ENCODE measurements around the gene TAGLN2.

TAGLN2 gene

DNA sequence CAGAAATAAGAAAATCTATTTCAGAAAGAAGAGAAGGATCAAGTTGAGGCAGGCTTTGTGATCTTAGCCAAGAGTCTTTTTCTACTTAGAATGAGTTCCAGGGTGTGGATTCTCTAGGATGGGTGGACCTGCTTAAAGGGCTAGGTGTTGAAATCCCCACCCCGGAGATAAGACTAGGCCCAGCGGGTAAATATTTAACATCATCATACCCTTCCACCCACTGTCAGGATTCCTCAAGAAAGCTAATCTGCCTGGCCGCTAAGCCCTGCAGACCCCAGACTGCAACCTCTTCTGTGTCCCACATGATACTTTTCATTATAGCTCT is 14.3 kb upstream of the TAGLN2 start:
- H3K36me3 ChIP-seq (ENCODE audit: control insufficient read depth, insufficient read depth, low read length): no peaks in the 10 kb centered on the region
- H3K4me3 ChIP-seq (replicated peaks; ENCODE audit: low read depth, low read length): no peak overlapping the region
- peaks cover 2% of the 10 kb centered on the region for H3K27me3 ChIP-seq (replicated peaks; ENCODE audit: control insufficient read depth, insufficient read depth, low read length)
- no peak for TF ChIP-seq CTCF (IDR thresholded peaks at IDR 0.05; ENCODE audit: insufficient read depth, low read length, poor library complexity, severe bottlenecking)
- DNase-seq (ENCODE audit: extremely low read depth, insufficient read length): no peak

DNA sequence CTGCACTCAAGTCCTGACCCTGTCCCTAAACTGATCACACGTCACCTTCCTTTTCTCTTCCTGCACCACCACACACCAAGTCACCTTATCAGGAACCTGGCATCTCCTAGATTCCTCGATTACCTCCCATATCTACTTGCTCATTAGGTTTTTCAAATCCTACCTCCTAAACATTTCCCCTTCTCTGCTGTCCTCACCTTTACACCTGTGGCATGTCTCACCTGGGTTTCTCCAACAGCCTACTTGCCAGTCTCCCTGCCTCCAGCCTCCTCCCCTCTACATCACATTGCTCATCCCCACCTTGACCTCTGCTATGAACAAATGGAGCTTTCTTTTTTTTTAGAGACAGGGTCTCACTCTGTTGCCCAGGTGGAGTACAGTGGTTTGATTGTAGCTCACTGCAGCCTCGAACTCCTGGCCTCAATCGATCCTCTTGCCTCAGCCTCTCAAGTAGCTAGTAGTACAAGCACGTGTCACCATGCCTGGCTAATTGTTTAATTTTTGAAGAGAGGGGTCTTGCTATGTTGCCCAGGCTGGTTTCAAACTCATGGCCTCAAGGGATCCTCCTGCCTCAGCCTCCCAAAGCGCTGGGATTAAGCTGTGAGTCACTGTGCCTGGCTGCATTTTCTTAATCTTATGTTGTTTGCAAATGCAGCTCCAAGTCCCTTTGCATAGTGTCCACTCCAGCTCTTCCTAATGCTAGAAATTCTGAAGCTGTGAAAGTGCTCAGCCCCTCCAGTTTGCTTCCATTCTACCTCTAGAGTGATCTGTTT is 13.8 kb upstream of the TAGLN2 start:
- Histone ChIP-seq H3K4me3 (replicated peaks; ENCODE audit: low read depth, low read length) (no peak overlapping the region), H3K27me3 (replicated peaks; ENCODE audit: control insufficient read depth, insufficient read depth, low read length) (no peaks in the 10 kb centered on the region; the same call in none of the 2 replicates), H3K36me3 (ENCODE audit: control insufficient read depth, insufficient read depth, low read length) (no peaks in the 10 kb centered on the region)
- no peak for TF ChIP-seq CTCF (IDR thresholded peaks at IDR 0.05; ENCODE audit: insufficient read depth, low read length, poor library complexity, severe bottlenecking)
- DNase-seq (ENCODE audit: extremely low read depth, insufficient read length): no peak

DNA sequence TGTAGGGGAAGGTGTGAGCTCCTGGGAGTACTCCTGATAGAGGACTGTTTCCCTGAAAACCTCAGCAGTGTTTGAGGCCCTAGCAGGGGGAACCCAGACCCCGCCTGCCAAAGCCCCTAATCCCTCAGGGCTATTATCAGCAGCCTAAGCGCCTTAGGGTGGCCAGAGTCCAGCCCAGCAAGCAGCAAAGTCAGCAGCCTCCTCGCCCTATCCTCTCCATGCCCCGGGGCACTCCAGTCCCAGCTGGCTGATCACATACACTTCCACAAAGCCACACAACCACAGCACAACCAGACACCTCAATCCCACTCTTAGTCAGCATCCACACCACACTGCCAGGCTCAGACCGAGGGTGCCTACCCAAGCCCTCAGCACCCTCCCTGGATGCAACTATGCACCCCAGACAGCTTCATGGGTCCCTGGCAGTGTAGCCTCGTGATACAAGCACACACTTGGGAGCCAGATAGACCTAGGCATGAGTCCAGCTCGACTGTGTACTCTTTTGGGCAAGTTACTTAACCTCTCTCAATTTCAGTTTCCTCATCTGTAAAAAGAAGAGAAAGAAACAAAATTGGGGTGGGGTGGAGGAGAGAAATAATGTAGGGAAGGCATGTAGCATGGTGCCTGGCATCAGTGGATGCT is 13.0 kb upstream of the TAGLN2 start:
- TF ChIP-seq CTCF (IDR thresholded peaks at IDR 0.05; ENCODE audit: insufficient read depth, low read length, poor library complexity, severe bottlenecking): no peak
- no peak overlapping the region for H3K4me3 ChIP-seq (replicated peaks; ENCODE audit: low read depth, low read length)
- no peak for DNase-seq (ENCODE audit: extremely low read depth, insufficient read length)

GRCh38 chr1:159937054-159937750 is 11.9 kb upstream of the TAGLN2 start:
- Histone ChIP-seq H3K27me3 (replicated peaks; ENCODE audit: control insufficient read depth, insufficient read depth, low read length) (no peaks in the 10 kb centered on the region; the same call in 1 of the 2 replicates), H3K4me3 (replicated peaks; ENCODE audit: low read depth, low read length) (no peak overlapping the region), H3K36me3 (ENCODE audit: control insufficient read depth, insufficient read depth, low read length) (no peaks in the 10 kb centered on the region)
- no peak for TF ChIP-seq CTCF (IDR thresholded peaks at IDR 0.05; ENCODE audit: insufficient read depth, low read length, poor library complexity, severe bottlenecking)
- no peak for DNase-seq (ENCODE audit: extremely low read depth, insufficient read length)

More for the DNA sequence above, 13.0 kb upstream of the TAGLN2 start:
- Histone ChIP-seq H3K36me3 (ENCODE audit: control insufficient read depth, insufficient read depth, low read length) (no peaks in the 10 kb centered on the region), H3K27me3 (replicated peaks; ENCODE audit: control insufficient read depth, insufficient read depth, low read length) (no peaks in the 10 kb centered on the region; the same call in none of the 2 replicates)

DNA sequence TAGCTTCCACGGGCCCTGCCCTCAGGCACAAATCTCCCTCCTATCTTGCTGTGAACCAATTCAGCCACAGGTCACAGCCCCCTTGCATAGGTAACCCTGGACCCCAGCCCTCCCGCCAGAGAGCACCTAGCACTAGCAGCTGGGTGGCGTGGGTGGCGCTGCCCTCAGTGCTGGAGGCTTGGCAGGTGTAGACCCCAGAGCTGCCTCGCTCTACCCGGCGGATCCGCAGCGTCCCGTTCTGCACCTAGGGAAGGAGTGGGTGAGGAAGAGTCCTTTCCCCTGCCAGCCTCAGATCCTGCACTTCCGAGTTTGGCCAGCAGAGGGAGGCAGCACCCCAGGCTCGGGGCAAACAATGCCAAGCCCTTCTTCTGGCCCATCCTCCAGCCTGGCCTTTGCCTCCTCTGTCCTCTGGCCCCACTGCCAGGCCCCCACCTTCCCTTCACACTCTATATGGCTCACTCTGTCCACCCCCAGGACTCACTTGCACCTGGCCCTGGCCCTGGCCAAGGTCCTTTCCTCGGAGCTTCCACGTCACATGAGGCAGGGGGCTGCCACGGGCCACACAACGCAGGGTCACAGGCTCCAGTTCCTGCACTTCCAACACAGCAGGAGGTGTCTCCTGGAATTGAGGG is 11.1 kb upstream of the TAGLN2 start:
- peak; percentile 65 for DNase-seq (ENCODE audit: extremely low read depth, insufficient read length)
- no peaks in the 10 kb centered on the region for H3K36me3 ChIP-seq (ENCODE audit: control insufficient read depth, insufficient read depth, low read length)
- TF ChIP-seq CTCF (IDR thresholded peaks at IDR 0.05; ENCODE audit: insufficient read depth, low read length, poor library complexity, severe bottlenecking): peak; percentile 98
- H3K4me3 ChIP-seq (replicated peaks; ENCODE audit: low read depth, low read length): no peak overlapping the region
- H3K27me3 ChIP-seq (replicated peaks; ENCODE audit: control insufficient read depth, insufficient read depth, low read length): no peaks in the 10 kb centered on the region; the same call in 1 of the 2 replicates
